VCaP (cell line): ENCODE data around the gene TOGARAM2.

Experiments
- H3K27ac ChIP-seq: fragments of 450-650 bp; 2 replicates; pipeline ENCODE4 v1.5.1; 2017
- CTCF ChIP-seq: fragments of 450-650 bp; conservative IDR thresholded peaks from 2 replicates; pipeline ENCODE4 v1.5.1; 2017; ENCODE audit warnings: mild to moderate bottlenecking, moderate library complexity

The TOGARAM2 gene

GRCh38 chr2:29071032-29071975 is 90.2 kb downstream of the TOGARAM2 start:
- no peak for TF ChIP-seq CTCF
- no peak overlapping the region for H3K27ac ChIP-seq

GRCh38 chr2:29072251-29072650 is 91.2 kb downstream of the TOGARAM2 start:
- no peak for TF ChIP-seq CTCF

GRCh38 chr2:29072971-29073725 is 92.0 kb downstream of the TOGARAM2 start:
- no peak for TF ChIP-seq CTCF
- no peak overlapping the region for H3K27ac ChIP-seq

More at GRCh38 chr2:29072251-29072650, 91.2 kb downstream of the TOGARAM2 start:
- H3K27ac ChIP-seq: no peak overlapping the region

GRCh38 chr2:29073933-29074332 is 92.8 kb downstream of the TOGARAM2 start:
- TF ChIP-seq CTCF: no peak
- no peak overlapping the region for H3K27ac ChIP-seq

- no peak within 1 kb of the TSS for H3K27ac ChIP-seq
- no peak for TF ChIP-seq CTCF
Observed at GRCh38 chr2:29074411-29074810, 93.3 kb downstream of the TOGARAM2 start, which contains the start of gene PCARE. TSS of gene PCARE (minus strand) at chr2:29074523. CDS start at chr2:29074261, 262 bp downstream.

GRCh38 chr2:29075894-29076705 is 95.0 kb downstream of the TOGARAM2 start:
- H3K27ac ChIP-seq: no peak overlapping the region
- no peak for TF ChIP-seq CTCF
